OCI-LY7 (cell line): ENCODE results near the gene DDX19B. TPM values are rescaled to one million over a fixed set of nuclear protein-coding genes. Genes with fewer than 3 reads are reported as not detected.
"Not testable (repeated sequence)": the region's sequence is repeated elsewhere in the genome, so short reads cannot be mapped to it uniquely, and the experiment has no call there.

Experiments used
- BruUV-seq: library from RNA; stranded (reverse); fragments of 400-500 nt; replicated peaks from 2 replicates; lab custom pipeline; 2021; lab: Mats Ljungman, UMichigan
- CTCF ChIA-PET: fragments of 300-600 bp; sonication (Branson Sonifier 250); formaldehyde crosslinking; loops from one replicate; lab custom pipeline; 2022; ENCODE audit warnings: antibody characterized with exemption; ENCODE audit not compliant: unreplicated experiment; lab: Charles Lee
- POLR2A ChIA-PET: fragments of 300-600 bp; sonication (Branson Sonifier 250); formaldehyde crosslinking; loops from one replicate; lab custom pipeline; 2022; ENCODE audit warnings: antibody characterized with exemption; lab: Charles Lee
- DNase-seq: peaks from one replicate; pipeline ENCODE4 v3.0.0-alpha.2; 2015; ENCODE audit warnings: low spot score
- H2AFZ ChIP-seq: fragments of 200-600 bp; sonication (generic), shearing (Covaris generic); 2 replicates; pipeline ENCODE4 v1.6.1; 2014; ENCODE audit warnings: mild to moderate bottlenecking, antibody characterized with exemption, low read length, moderate library complexity
- H3K27ac ChIP-seq: fragments of 200-600 bp; sonication (generic); 2 replicates; pipeline ENCODE4 v1.5.1; 2014; ENCODE audit warnings: mixed run types, low read depth, mild to moderate bottlenecking, moderate library complexity, low read length, inconsistent platforms; ENCODE audit not compliant: poor library complexity, severe bottlenecking
- H3K36me3 ChIP-seq: fragments of 200-600 bp; sonication (generic); 2 replicates; pipeline ENCODE4 v1.6.1; 2014; ENCODE audit warnings: mild to moderate bottlenecking, antibody characterized with exemption, low read length, moderate library complexity, mixed read lengths; ENCODE audit not compliant: insufficient read depth
- H3K4me1 ChIP-seq: fragments of 200-600 bp; sonication (generic); 2 replicates; pipeline ENCODE4 v1.5.1; 2014; ENCODE audit warnings: mild to moderate bottlenecking, low read length; ENCODE audit not compliant: insufficient read depth, poor library complexity, severe bottlenecking
- H3K4me2 ChIP-seq: fragments of 200-600 bp; sonication (generic); 2 replicates; pipeline ENCODE4 v1.6.1; 2014; ENCODE audit warnings: mild to moderate bottlenecking, low read length
- H3K4me3 ChIP-seq: fragments of 200-600 bp; sonication (generic); 2 replicates; pipeline ENCODE4 v1.5.1; 2014; ENCODE audit warnings: mild to moderate bottlenecking, low read depth, low read length; ENCODE audit not compliant: poor library complexity, severe bottlenecking
- H3K79me2 ChIP-seq: fragments of 200-600 bp; sonication (generic); 2 replicates; pipeline ENCODE4 v1.6.1; 2016; ENCODE audit warnings: low read depth, mild to moderate bottlenecking, low read length, moderate library complexity, mixed read lengths; ENCODE audit not compliant: insufficient read depth
- H3K9me2 ChIP-seq: fragments of 200-600 bp; sonication (generic); 2 replicates; pipeline ENCODE4 v1.6.1; 2016; ENCODE audit warnings: mild to moderate bottlenecking, low read length, mixed read lengths; ENCODE audit not compliant: insufficient read depth
- H3K9me3 ChIP-seq: fragments of 200-600 bp; sonication (generic); 2 replicates; pipeline ENCODE4 v1.6.1; 2014; ENCODE audit warnings: mild to moderate bottlenecking, mixed run types, low read length, mixed read lengths
- H4K20me1 ChIP-seq: fragments of 200-600 bp; sonication (generic); 2 replicates; pipeline ENCODE4 v1.6.1; 2014; ENCODE audit warnings: mild to moderate bottlenecking, antibody characterized with exemption, low read length, moderate library complexity, mixed read lengths; ENCODE audit not compliant: insufficient read depth
- CTCF ChIP-seq: fragments of 200-600 bp; sonication (generic); conservative IDR thresholded peaks from 2 replicates; pipeline ENCODE4 v1.5.1; 2014; ENCODE audit warnings: mild to moderate bottlenecking, antibody characterized with exemption, low read length, moderate library complexity, mixed read lengths
- EZH2phosphoT487 ChIP-seq: fragments of 200-600 bp; sonication (generic); IDR thresholded peaks from 2 replicates; pipeline ENCODE4 v1.6.1; 2018; ENCODE audit warnings: low read depth, borderline replicate concordance, mild to moderate bottlenecking, mixed run types, antibody characterized with exemption, low read length, moderate library complexity, mixed read lengths
- intact Hi-C: fragments of 100-400 bp; cut with micrococcal nuclease; formaldehyde crosslinking; loops from one replicate; pipeline ENCODE4 v1.10.0; 2022; ENCODE audit not compliant: unreplicated experiment
- total RNA-seq, 2 experiments: library from RNA; depleted of rRNA in 1 of 2; stranded (reverse); fragments of >200 nt in 1 of 2; shearing (Covaris generic) in 1 of 2; gene quantifications; 2 replicates each; pipeline ENCODE4 v1.2.3, GENCODE V29; 2014 to 2022

The DDX19B gene
- total RNA-seq, 2 experiments from 2014 or later, result 18.7 to 22.8 TPM

DNA sequence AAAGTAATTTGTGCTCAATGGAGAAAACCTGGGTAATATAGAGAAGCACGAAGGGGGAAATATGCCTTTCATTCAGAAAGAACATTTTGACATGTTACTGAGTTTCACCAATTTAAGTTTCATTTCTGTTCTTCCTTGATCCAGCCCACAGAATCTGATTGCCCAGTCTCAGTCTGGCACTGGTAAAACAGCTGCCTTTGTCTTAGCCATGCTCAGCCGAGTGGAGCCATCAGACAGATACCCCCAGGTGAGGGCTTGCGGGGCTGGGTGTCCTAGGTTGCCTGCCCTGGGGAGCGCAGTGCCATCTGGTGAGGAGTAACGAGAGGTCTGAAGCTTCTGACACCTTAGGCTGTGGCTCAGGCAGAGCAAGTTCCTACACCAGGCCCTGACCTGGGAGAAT lies 65.4 kb downstream of the DDX19B start:
- POLR2A ChIA-PET, result no interaction called here

DNA sequence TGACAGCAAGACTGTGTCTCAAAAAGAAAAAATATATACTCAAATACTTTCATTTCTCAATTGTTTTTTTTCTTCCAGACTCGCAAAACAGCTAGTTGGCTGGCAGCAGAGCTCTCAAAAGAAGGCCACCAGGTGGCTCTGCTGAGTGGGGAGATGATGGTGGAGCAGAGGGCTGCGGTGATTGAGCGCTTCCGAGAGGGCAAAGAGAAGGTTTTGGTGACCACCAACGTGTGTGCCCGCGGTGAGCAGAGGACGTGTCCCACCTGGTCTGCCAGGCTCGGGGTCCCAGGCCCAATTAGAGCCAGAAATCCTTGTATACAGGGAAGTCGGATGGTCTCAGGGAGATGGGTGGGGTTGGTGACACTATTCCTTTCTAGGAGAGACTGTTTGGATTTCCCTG lies 71.2 kb downstream of the DDX19B start:
- POLR2A ChIA-PET, result interaction anchor here (0.6 to 0.9 kb wide), 2 partner anchors 10 to 167 kb away, joined by 3 to 4 read pairs; no protein-coding TSS in a partner anchor
- not testable (repeated sequence) for H3K9me3 ChIP-seq, H3K9me2 ChIP-seq, H3K4me3 ChIP-seq, BruUV-seq, H4K20me1 ChIP-seq, H3K27ac ChIP-seq, H2AFZ ChIP-seq, H3K4me1 ChIP-seq, H3K4me2 ChIP-seq, H3K79me2 ChIP-seq
- CTCF ChIA-PET, result interaction anchor here (1.1 kb wide), 1 partner anchor 10 kb away, joined by 4 read pairs; no protein-coding TSS in a partner anchor
- H3K36me3 ChIP-seq, result peaks cover 92% of the 10 kb centered on the region
- peak; percentile 24 for DNase-seq
- TF ChIP-seq CTCF, result peak; percentile 82
- intact Hi-C loops, result loop anchor here (5.0 kb wide), 1 partner anchor 282 kb away; no protein-coding TSS in a partner anchor

More for the DNA sequence above, 65.4 kb downstream of the DDX19B start:
- Histone ChIP-seq H3K9me2 (no peaks in the 10 kb centered on the region), H2AFZ (no peak overlapping the region), H3K4me2 (no peak overlapping the region), H3K9me3 (no peaks in the 10 kb centered on the region), H3K4me1 (no peaks in the 10 kb centered on the region), H3K36me3 (peaks cover 94% of the 10 kb centered on the region), H3K4me3 (no peak overlapping the region), H3K79me2 (no peaks in the 10 kb centered on the region), H3K27ac (no peak overlapping the region), H4K20me1 (no peaks in the 10 kb centered on the region)
- TF ChIP-seq EZH2phosphoT487 (no peak), CTCF (no peak)
- CTCF ChIA-PET, result interaction anchor here (0.8 kb wide), 1 partner anchor 169 kb away, joined by 3 read pairs; no protein-coding TSS in a partner anchor
- intact Hi-C loops, result no loop called here
- DNase-seq, result no peak
- no TSS peak for BruUV-seq

- H3K4me3 ChIP-seq, result no peak overlapping the region
- no peak for DNase-seq
- H2AFZ ChIP-seq, result no peak overlapping the region
- H3K36me3 ChIP-seq, result peaks cover 92% of the 10 kb centered on the region
- H3K27ac ChIP-seq, result no peak overlapping the region
- no peaks in the 10 kb centered on the region for H3K9me2 ChIP-seq
- H3K9me3 ChIP-seq, result no peaks in the 10 kb centered on the region
- H3K4me2 ChIP-seq, result no peak overlapping the region
- ChIA-PET POLR2A (no interaction called here), CTCF (no interaction called here)
- no peaks in the 10 kb centered on the region for H3K79me2 ChIP-seq
- peaks cover 3% of the 10 kb centered on the region; the same call in 1 of the 2 replicates for H4K20me1 ChIP-seq
- intact Hi-C loops, result loop anchor here (5.0 kb wide), 1 partner anchor 281 kb away; no protein-coding TSS in a partner anchor
- no peaks in the 10 kb centered on the region for H3K4me1 ChIP-seq
- no peak for TF ChIP-seq CTCF
- TF ChIP-seq EZH2phosphoT487, result no peak
- no TSS peak for BruUV-seq
These were observed 71.9 kb downstream of the DDX19B start for GRCh38 chr16:70370924-70371323.
